ENCODE results near the gene NRP2. TPM values are rescaled to one million over a fixed set of nuclear protein-coding genes. Genes with fewer than 3 reads are reported as not detected.

NRP2 gene
- total and polyA plus RNA-seq, 9 donors: 47.9 to 143 (median 106) TPM

DNA sequence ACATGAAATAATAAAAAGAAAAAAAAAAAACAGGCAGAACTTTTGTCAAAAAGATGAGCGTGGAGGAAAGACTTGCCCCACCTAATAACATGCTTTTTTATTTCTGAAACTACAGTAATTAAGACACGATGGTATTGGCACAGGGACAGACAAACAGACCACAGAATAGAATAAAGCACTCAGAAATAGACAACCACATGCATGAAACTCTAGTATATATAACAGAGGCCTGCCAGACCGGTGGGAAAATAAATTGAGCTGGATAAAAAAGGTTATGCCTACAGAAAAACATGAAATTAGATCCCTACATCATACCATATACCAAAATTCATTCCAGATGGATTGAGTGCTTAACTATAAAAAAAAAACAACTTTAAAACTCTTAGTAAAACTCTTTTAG lies 163.1 kb downstream of the NRP2 start:
- H3K36me3 ChIP-seq: no peaks in the 10 kb centered on the region
- TF ChIP-seq, protein P1, sequence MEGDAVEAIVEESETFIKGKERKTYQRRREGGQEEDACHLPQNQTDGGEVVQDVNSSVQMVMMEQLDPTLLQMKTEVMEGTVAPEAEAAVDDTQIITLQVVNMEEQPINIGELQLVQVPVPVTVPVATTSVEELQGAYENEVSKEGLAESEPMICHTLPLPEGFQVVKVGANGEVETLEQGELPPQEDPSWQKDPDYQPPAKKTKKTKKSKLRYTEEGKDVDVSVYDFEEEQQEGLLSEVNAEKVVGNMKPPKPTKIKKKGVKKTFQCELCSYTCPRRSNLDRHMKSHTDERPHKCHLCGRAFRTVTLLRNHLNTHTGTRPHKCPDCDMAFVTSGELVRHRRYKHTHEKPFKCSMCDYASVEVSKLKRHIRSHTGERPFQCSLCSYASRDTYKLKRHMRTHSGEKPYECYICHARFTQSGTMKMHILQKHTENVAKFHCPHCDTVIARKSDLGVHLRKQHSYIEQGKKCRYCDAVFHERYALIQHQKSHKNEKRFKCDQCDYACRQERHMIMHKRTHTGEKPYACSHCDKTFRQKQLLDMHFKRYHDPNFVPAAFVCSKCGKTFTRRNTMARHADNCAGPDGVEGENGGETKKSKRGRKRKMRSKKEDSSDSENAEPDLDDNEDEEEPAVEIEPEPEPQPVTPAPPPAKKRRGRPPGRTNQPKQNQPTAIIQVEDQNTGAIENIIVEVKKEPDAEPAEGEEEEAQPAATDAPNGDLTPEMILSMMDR (IDR thresholded peaks at IDR 0.05): no peak
- TF ChIP-seq POLR2A (IDR thresholded peaks at IDR 0.05): no peak
- no peak for TF ChIP-seq EP300 (IDR thresholded peaks at IDR 0.05)
- 67 to 71% (median 69%) methylated on average over 3 of the region's 3 CpGs for WGBS, 3 donors
- H3K27me3 ChIP-seq: no peaks in the 10 kb centered on the region
- intact Hi-C loops (cut with DNase I): no loop called here
- no peak overlapping the region for H3K27ac ChIP-seq
- H3K9me3 ChIP-seq: no peaks in the 10 kb centered on the region
- no peaks in the 10 kb centered on the region for H3K4me1 ChIP-seq (ENCODE audit: insufficient read depth)
- H3K4me3 ChIP-seq: no peak overlapping the region
- no peak for DNase-seq

All from ovary (tissue), 9 donors.